NCI-H446 (cell line): ENCODE data around the gene SLC35F3.
A peak's percentile ranks its signal among the peaks of the same experiment; 100 is the strongest.

Experiments used
- DNase-seq, 2 experiments: peaks; one replicate each; lab custom pipeline; 2025; lab: John Stamatoyannopoulos, UW

The SLC35F3 gene

DNA sequence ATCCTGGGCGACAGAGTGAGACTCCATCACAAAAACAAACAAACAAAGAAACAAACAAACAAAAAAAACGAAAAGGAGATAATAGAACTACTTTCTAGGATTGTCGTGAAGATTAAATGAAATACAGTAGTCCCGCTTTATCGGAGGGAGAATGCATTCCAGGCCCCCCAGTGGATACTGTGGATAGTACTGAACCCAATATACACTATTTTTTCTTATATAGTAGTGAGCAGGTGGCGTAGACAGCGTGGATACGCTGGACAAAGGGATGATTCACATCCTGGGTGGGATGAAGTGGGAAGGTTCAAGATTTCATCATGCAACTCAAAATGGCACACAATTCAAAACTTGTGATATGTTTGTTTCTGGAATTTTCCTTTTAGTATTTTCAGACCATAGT lies 8.0 kb downstream of the SLC35F3 start:
- DNase-seq = no peak

DNA sequence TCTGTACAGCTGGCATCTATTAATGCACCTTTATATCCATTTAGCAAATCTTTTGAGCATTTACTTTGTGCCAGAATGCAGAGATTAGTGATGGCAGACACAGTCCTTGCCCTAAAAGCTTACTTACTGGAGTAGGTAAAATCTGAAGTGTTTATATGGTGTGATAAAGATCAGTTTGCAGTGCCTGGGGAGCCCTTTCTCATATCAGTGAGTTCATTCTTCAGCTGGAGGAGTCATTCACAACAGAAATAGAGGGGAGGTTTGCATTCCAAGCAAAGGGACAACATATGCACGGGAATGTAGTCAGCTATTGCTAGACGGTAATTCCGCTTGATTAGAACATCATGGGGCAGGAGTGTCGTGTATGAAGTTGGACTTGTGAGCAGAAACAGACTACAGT lies 8.4 kb downstream of the SLC35F3 start:
- DNase-seq = no peak

DNA sequence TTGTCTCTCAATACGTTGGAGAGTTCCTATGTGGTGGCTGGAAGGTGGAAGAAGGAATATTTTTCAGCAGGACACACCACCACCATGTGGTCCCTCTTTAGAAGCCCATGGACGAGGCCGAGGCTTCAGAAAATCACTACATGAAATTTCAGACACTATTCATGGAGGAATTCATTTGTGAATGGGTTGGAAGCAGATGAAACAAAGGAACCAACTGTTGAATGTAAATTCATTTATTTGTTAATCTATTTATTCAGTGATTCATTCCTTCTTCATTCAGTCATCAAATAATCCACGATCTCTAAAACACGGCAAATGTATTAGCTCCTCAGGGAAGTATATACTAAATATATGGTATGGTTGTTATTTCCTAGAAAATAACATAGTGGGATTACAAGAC lies 12.2 kb downstream of the SLC35F3 start:
- no peak for DNase-seq

GRCh38 chr1:233919786-233920185 lies 15.3 kb downstream of the SLC35F3 start:
- DNase-seq = no peak

DNA sequence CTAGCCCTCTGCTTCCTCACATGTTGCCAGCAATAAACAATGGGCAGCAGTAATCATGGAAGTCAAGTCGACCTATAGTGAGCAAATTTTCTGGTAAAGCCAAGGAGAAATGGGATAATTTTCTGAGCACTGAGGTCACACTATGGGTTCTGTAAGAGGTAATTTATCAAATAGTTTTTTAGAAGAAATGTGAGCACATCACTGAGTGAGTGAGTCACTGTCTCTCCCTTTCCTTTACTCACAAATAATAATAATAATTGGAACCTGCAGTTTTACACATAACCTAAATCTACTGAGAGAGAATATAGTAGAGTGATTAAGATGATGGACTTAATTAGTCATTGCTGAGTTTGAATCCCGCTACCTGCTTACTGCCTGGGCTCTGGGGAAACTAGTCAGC lies 23.6 kb downstream of the SLC35F3 start:
- DNase-seq = no peak

DNA sequence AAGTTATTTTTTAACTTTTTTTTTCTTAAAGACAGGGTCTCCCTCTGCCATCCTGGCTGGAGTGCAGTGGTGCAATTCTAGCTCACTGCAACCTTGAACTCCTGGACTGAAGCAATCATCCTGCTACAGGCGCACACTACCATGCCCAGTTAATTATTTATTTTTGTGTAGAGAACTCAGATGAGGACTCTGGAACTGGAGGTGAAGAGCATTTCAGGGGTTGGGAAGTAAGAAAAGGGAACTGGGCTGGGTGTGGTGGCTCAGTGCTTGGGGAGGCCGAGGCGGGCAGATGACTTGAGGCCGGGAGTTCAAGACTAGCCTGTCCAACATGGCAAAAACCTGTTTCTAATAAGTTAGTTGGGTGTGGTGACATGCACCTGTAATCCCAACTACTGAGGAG lies 28.9 kb downstream of the SLC35F3 start:
- DNase-seq = no peak

GRCh38 chr1:233935297-233935868 lies 30.9 kb downstream of the SLC35F3 start:
- DNase-seq = no peak

DNA sequence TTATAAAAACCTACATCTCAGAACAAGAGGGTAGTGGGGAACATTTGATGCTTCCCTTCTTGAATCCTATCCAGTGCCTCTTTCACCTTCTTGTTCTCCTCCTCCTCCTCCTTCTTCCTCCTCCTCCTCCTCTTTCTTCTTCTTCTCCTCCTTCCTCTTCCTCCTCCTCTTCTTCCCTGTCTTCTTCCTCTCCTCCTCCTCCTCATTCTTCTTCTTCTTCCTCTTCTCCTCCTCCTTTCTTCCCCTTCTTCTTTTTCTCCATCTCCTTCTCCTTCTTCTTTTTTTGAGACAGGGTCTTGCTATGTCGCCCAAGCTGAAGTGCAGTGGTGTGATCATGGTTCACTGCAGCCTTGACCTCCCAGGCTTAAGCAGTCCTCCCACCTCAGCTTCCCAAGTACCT lies 31.9 kb downstream of the SLC35F3 start:
- no peak for DNase-seq

DNA sequence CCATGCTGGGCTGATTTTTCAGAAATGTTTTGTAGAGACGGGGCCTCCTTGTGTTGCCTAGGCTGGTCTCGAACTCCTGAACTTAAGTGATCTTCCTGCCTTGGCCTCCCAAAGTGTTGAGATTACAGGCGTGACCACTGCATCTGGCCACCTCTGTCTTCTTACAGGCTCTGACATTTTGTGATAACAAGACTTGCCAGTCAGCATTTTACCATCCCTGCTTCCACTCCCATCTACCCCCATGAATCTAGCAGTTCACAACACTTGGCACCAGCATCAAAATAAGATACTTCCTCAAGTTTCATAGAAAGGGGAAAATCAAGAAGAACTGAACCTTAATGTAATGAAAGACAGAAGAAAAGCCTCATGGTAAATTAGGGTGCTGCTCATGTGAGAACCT lies 32.4 kb downstream of the SLC35F3 start:
- DNase-seq = no peak

- no peak for DNase-seq
Measured at GRCh38 chr1:233938476-233938875, 34.0 kb downstream of the SLC35F3 start.

DNA sequence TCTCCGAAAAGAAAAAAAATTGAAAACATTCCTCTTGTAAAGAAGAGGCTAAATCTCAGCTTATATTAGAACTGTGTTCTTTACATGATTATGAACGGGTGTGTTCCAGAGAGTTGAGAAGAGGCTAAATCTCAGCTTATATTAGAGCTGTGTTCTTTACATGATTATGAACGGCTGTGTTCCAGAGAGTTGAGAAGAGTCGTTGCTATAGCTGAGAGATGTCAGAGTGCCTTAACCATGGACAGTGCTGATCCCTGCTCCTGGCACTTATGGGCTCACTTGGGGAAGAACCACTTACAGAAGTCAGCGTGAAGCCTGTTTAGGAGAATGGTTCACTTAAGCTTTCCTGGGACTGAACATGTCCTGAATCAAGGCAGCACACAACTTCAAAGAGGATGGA lies 35.0 kb downstream of the SLC35F3 start:
- DNase-seq = no peak

- DNase-seq = no peak
Measured at GRCh38 chr1:233940908-233941307, 36.4 kb downstream of the SLC35F3 start.

- no peak for DNase-seq
Measured at GRCh38 chr1:233944601-233945000, 40.1 kb downstream of the SLC35F3 start.

DNA sequence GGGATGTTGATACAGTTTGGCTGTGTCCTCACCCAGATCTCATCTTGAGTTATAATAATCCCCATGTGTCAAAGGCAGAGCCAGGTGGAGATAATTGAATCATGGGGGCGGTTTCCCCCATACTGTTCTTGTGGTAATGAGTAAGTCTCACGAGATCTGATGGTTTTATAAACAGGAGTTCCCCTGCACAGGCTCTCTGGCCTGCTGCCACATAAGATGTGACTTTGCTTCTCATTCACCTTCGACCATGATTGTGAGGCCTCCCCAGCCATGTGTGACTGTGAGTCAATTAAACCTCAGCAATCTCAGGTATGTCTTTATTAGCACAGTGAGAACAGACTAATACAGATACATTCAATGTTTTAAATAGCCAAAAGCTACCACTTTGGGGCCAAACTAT lies 41.1 kb downstream of the SLC35F3 start:
- no peak for DNase-seq

DNA sequence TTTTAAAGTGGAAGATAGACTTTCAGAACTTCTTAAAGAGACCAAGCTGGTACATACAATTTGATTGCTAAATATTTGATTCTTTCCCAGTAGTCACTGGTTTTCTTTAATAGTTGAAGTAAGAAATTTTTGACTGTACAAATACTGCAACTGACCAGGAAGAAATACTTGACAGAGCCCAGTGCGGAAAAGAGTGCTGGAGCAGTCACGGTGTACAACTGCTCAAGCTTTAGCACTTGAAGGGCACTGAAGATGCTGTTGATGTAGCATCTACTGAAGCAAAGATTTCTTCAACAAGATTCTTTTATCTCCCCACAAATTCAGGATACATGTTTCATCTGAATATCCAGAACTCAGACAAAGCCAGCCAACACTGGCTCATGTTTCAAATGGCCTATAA lies 41.5 kb downstream of the SLC35F3 start:
- DNase-seq = no peak

GRCh38 chr1:233946724-233947123 lies 42.2 kb downstream of the SLC35F3 start:
- DNase-seq = no peak

DNA sequence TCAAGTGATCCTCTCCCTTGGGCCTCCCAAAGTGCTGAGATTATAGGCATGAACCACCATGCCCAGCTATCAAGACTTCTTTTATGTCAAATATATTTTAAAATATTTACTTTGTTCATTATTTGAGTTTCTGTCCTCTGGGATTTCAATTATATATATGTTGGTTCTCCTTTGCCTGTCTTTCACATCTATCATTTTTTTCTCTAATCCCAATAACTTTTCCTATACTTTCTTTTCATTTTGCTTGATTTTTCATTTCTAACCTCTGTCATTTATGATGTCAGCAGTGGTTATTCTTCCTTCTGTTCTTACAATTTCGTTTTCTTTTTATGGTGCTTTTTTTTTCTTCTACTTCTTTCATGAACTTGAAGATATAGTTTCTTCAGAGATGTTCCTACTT lies 47.3 kb downstream of the SLC35F3 start:
- DNase-seq = no peak

GRCh38 chr1:233957691-233958090 lies 53.2 kb downstream of the SLC35F3 start:
- DNase-seq = no peak

DNA sequence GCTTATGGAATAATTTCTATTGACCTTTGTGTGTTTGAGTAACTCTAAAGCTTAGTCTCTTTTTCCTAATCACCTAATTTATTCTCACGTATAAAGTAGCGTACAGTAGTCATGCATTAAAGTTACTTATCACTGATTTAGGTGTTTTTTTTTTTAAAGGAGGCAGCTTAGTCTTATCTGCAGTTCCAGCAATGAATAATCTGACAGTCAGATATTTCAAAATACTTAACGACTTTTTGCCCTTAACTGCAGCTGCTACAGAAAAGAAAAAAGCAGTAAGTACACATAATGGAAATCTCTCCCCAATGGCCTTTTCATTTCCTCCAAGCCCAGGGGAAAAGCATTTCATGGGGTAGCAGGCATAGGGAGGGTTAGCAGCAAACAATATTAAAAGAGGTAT lies 54.6 kb downstream of the SLC35F3 start:
- no peak for DNase-seq

GRCh38 chr1:233959971-233960370 lies 55.5 kb downstream of the SLC35F3 start:
- DNase-seq = no peak

GRCh38 chr1:233960386-233960785 lies 55.9 kb downstream of the SLC35F3 start:
- peak; percentile 16 to 61 for DNase-seq

DNA sequence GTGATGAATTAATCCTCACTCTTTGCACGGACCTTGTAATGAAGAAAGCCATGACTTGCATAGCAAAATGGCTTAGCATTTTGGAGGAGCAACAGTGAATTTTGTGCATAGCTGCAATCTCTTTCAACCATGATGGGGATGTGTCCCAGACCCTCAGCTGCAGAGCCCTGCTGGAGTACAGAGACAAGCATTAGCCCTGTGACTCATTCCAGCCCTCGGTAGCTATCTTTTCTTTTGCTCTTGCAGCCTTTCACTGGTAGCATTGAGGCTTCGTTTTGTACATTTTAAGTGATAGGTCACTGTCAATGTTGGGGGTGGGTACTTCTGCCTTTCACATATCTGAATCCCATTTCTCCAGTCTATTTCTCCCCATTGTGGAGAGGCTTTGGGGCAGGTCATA lies 58.4 kb downstream of the SLC35F3 start:
- DNase-seq = no peak

GRCh38 chr1:233965856-233966255 lies 61.4 kb downstream of the SLC35F3 start:
- no peak for DNase-seq

DNA sequence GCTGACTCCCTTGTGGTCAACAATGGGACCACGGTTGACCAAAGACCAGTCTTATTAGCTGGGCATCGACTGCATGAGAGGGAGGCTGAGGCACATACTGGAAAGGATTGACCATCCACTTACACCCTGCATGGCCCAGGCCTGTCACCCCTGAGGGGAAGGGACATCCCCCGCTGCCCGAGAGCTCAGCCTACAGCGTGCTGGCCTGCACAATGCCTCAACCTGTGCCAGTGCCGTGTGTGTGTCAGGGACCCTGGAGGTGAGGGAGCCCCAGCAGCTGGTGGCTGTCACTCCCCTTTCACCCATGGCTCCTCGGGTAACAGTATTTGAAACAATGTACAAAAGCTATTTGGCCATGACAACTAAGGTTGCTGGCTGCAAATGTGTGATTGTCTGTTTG lies 67.3 kb downstream of the SLC35F3 start:
- DNase-seq = no peak

- no peak for DNase-seq
Measured at GRCh38 chr1:233972563-233972950, 68.1 kb downstream of the SLC35F3 start.
